COLO668 (cell line): ENCODE results near the gene BBX.
"Not testable (repeated sequence)": the region's sequence is repeated elsewhere in the genome, so short reads cannot be mapped to it uniquely, and the experiment has no call there.

Source experiments
- DNase-seq: peaks from one replicate; lab custom pipeline; 2025; ENCODE audit not compliant: unreplicated experiment; lab: John Stamatoyannopoulos, UW

The BBX gene

GRCh38 chr3:107542665-107543064, 19.9 kb downstream of the BBX start:
- no peak for DNase-seq

GRCh38 chr3:107543666-107544065, 20.9 kb downstream of the BBX start:
- DNase-seq: no peak

- DNase-seq: no peak
Measured at GRCh38 chr3:107545680-107546120, 22.9 kb downstream of the BBX start.

- no peak for DNase-seq
Measured at GRCh38 chr3:107548601-107549000, 25.8 kb downstream of the BBX start.

- DNase-seq: no peak
Measured at GRCh38 chr3:107555359-107555758, 32.6 kb downstream of the BBX start.

- no peak for DNase-seq
Measured at GRCh38 chr3:107557743-107558142, 35.0 kb downstream of the BBX start.

- no peak for DNase-seq
Measured at GRCh38 chr3:107560166-107560565, 37.4 kb downstream of the BBX start.

- DNase-seq: no peak
Measured at GRCh38 chr3:107561980-107562379, 39.2 kb downstream of the BBX start.

- DNase-seq: no peak
Measured at GRCh38 chr3:107562969-107563529, 40.3 kb downstream of the BBX start.

- not testable (repeated sequence) for DNase-seq
Measured at GRCh38 chr3:107565244-107565643, 42.5 kb downstream of the BBX start.

GRCh38 chr3:107571089-107571488, 48.3 kb downstream of the BBX start:
- DNase-seq: not testable (repeated sequence)

GRCh38 chr3:107571492-107571891, 48.7 kb downstream of the BBX start:
- DNase-seq: not testable (repeated sequence)

GRCh38 chr3:107574650-107575049, 51.9 kb downstream of the BBX start:
- no peak for DNase-seq

- DNase-seq: no peak
Measured at GRCh38 chr3:107578091-107578490, 55.3 kb downstream of the BBX start.

GRCh38 chr3:107578523-107578922, 55.8 kb downstream of the BBX start:
- DNase-seq: no peak

- DNase-seq: no peak
Measured at GRCh38 chr3:107579371-107579770, 56.6 kb downstream of the BBX start.

GRCh38 chr3:107581230-107581629, 58.5 kb downstream of the BBX start:
- no peak for DNase-seq

GRCh38 chr3:107588217-107588616, 65.5 kb downstream of the BBX start:
- no peak for DNase-seq

GRCh38 chr3:107589454-107589853, 66.7 kb downstream of the BBX start:
- no peak for DNase-seq

GRCh38 chr3:107590786-107591185, 68.0 kb downstream of the BBX start:
- DNase-seq: no peak

GRCh38 chr3:107592073-107592472, 69.3 kb downstream of the BBX start:
- DNase-seq: no peak

GRCh38 chr3:107594870-107595269, 72.1 kb downstream of the BBX start:
- no peak for DNase-seq

GRCh38 chr3:107596639-107597038, 73.9 kb downstream of the BBX start:
- DNase-seq: no peak
